Gastrocnemius medialis (tissue), 4 donors: ENCODE data around the gene ERFL.

ENCODE experiments used
- CTCF ChIP-seq, 5 experiments: fragments of 450-650 bp in 3 of 5; fragments of 200-600 bp in 2 of 5; sonication (generic) in 2 of 5; IDR thresholded peaks in 4 of 5; conservative IDR thresholded peaks in 1 of 5; 1 replicate in 4 of 5; 2 replicates in 1 of 5; pipeline ENCODE4 v1.5.1; 2016 to 2019; ENCODE audit warnings: antibody characterized with exemption in 5 of 5, mild to moderate bottlenecking in 3 of 5, moderate library complexity in 3 of 5
- POLR2A ChIP-seq, 2 donors: fragments of 450-650 bp; IDR thresholded peaks; one replicate each; pipeline ENCODE4 v1.6.1; 2017; ENCODE audit warnings: antibody characterized with exemption in 2 of 2, mild to moderate bottlenecking in 2 of 2, moderate library complexity in 2 of 2

- no peak for TF ChIP-seq CTCF (IDR thresholded peaks at IDR 0.05 in 4 of 5, conservative IDR thresholded peaks at IDR 0.05 in 1 of 5)
- no peak for TF ChIP-seq POLR2A (IDR thresholded peaks at IDR 0.05)
Measured at GRCh38 chr19:41918095-41918494, 10.2 kb downstream of the ERFL start.
